HepG2 (cell line): ENCODE measurements around the gene GDAP1L1. TPM values are rescaled to one million over a fixed set of nuclear protein-coding genes. Genes with fewer than 3 reads are reported as not detected.

Source experiments
- BORCS8-MEF2B ChIP-seq: sonication (generic); formaldehyde crosslinking; IDR thresholded peaks from 2 replicates; pipeline ENCODE4 v1.8.0; 2022; ENCODE audit warnings: mild to moderate bottlenecking, missing genetic modification reagents
- DZIP1 ChIP-seq: sonication (generic); formaldehyde crosslinking; IDR thresholded peaks from 2 replicates; pipeline ENCODE4 v1.5.0; 2020; ENCODE audit warnings: mild to moderate bottlenecking, missing genetic modification reagents
- EP300 ChIP-seq, 3 experiments: sonication (generic) in 1 of 3; formaldehyde crosslinking in 1 of 3; IDR thresholded peaks; 2 replicates each; pipeline versions ENCODE4 v1.5.1 to v1.6.1; 2011 to 2020; ENCODE audit warnings: low read depth in 2 of 3, low read length in 2 of 3, borderline replicate concordance in 1 of 3, improper control_type of control experiment in 1 of 3, mild to moderate bottlenecking in 1 of 3, missing genetic modification reagents in 1 of 3, moderate library complexity in 1 of 3
- HINFP ChIP-seq: sonication (generic); formaldehyde crosslinking; IDR thresholded peaks from 2 replicates; pipeline ENCODE4 v1.4.0; 2020; ENCODE audit warnings: low read depth, mild to moderate bottlenecking, missing genetic modification reagents
- NFATC3 ChIP-seq: sonication (generic); formaldehyde crosslinking; IDR thresholded peaks from 2 replicates; pipeline ENCODE4 v1.5.1; 2020; ENCODE audit warnings: mild to moderate bottlenecking, missing genetic modification reagents
- PRDM4 ChIP-seq: sonication (generic); formaldehyde crosslinking; IDR thresholded peaks from 2 replicates; pipeline ENCODE4 v1.9.0; 2021; ENCODE audit warnings: missing genetic modification reagents, borderline replicate concordance
- RBFOX2 ChIP-seq: fragments of 200-400 bp; formaldehyde crosslinking; IDR thresholded peaks from 2 replicates; pipeline ENCODE4 v1.6.1; 2017; ENCODE audit warnings: low read depth, mild to moderate bottlenecking, low read length
- SNAPC2 ChIP-seq: sonication (generic); formaldehyde crosslinking; IDR thresholded peaks from 2 replicates; pipeline ENCODE4 v1.8.1; 2022; ENCODE audit warnings: mild to moderate bottlenecking, missing genetic modification reagents
- TBX3 ChIP-seq: fragments of 450-650 bp; IDR thresholded peaks from 2 replicates; pipeline ENCODE4 v1.6.1; 2017; ENCODE audit warnings: antibody characterized with exemption, mild to moderate bottlenecking, inconsistent platforms, borderline replicate concordance
- ZFP36L1 ChIP-seq: sonication (generic); formaldehyde crosslinking; IDR thresholded peaks from 2 replicates; pipeline ENCODE4 v1.8.0; 2022; ENCODE audit warnings: mild to moderate bottlenecking, missing genetic modification reagents, moderate library complexity
- ZNF383 ChIP-seq: sonication (generic); formaldehyde crosslinking; IDR thresholded peaks from 2 replicates; pipeline ENCODE4 v1.4.0; 2020; ENCODE audit warnings: missing genetic modification reagents, mild to moderate bottlenecking, borderline replicate concordance
- ZNF552 ChIP-seq: sonication (generic); formaldehyde crosslinking; IDR thresholded peaks from 2 replicates; pipeline ENCODE4 v1.9.0; 2022; ENCODE audit warnings: missing genetic modification reagents, mild to moderate bottlenecking, borderline replicate concordance
- ZNF713 ChIP-seq: sonication (generic); formaldehyde crosslinking; IDR thresholded peaks from 2 replicates; pipeline ENCODE4 v1.4.0; 2020; ENCODE audit warnings: mild to moderate bottlenecking, missing genetic modification reagents
- ZNF747 ChIP-seq: sonication (generic); formaldehyde crosslinking; IDR thresholded peaks from 2 replicates; pipeline ENCODE4 v1.8.1; 2023; ENCODE audit warnings: missing genetic modification reagents, mild to moderate bottlenecking, borderline replicate concordance
- ZSCAN25 ChIP-seq: sonication (generic); formaldehyde crosslinking; IDR thresholded peaks from 2 replicates; pipeline ENCODE4 v1.8.0; 2022; ENCODE audit warnings: mild to moderate bottlenecking, missing genetic modification reagents
- polyA plus RNA-seq, 8 experiments: library from polyadenylated mRNA; depleted of rRNA in 3 of 8; stranded (reverse) in 7 of 8; unstranded in 1 of 8; fragments of >200 nt; fragmentation: Illumina TruSeq in 4 of 8; extraction: Trizol in 4 of 8; gene quantifications; 2 replicates each; pipeline versions ENCODE4 v1.2.1 to v1.2.3, GENCODE V29; 2011 to 2016; ENCODE audit warnings: low read depth in 4 of 8, missing spikeins in 1 of 8, mixed read lengths in 1 of 8; ENCODE audit not compliant: insufficient read depth in 1 of 8
- total RNA-seq, 5 experiments: library from RNA; depleted of rRNA; stranded (reverse); fragments of >200 nt; fragmentation: Illumina TruSeq; extraction: Trizol; gene quantifications; 2 replicates each; pipeline ENCODE4 v1.2.3, GENCODE V29; 2016; ENCODE audit warnings: low read depth in 1 of 5
- TF ChIP-seq, protein P1 (sequence below): IDR thresholded peaks from 2 replicates; pipeline ENCODE4 v1.4.0; 2020; ENCODE audit warnings: mild to moderate bottlenecking, missing genetic modification reagents

GDAP1L1 gene
- total and polyA plus RNA-seq, 2 of the 13 experiments (the other 11 are each of a cell fraction or from before 2014, with no cell fraction given) = 0.04 TPM; not detected in 1

DNA sequence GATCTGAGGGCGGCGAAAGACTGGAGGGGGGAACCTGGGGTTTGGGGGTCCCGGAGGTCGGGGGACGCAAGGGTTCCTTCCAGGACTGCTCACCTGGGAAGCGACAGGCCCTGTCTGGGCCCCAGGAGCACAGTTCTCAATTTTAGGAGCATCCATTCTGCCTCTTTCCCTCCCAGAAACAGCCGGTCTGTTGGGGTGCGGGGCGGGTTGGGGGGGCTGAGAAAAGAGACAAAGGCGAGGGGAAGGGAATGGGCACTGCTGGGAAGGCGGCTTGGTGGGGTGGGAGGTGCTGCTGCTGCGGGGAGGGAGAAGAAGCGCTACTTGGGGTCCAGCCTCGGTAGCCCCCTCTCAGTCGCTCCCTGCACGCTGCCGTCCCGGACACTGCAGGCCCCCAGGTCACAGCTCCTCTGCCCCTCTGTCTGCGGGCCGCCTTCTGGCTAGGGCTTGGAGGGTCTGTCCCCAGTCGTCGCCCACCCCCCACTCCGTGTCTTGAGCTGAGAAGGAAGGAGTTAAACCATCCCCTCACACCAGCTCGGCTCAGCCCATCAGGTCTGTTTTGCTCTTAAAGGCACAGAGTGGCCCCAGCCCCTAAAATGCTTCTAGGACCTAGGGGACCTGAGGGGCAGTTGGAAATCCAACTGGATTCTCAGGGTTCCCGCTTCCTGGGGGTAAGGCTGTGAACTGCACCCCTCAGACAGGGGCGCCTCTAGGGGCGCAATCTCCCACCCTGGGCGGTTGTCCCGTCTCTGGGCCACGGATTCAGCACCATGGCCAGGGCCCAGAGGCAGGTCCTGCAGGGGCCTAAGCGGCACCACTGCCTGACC, 690 bp downstream of the GDAP1L1 start (continued):
- TF ChIP-seq, protein P1, sequence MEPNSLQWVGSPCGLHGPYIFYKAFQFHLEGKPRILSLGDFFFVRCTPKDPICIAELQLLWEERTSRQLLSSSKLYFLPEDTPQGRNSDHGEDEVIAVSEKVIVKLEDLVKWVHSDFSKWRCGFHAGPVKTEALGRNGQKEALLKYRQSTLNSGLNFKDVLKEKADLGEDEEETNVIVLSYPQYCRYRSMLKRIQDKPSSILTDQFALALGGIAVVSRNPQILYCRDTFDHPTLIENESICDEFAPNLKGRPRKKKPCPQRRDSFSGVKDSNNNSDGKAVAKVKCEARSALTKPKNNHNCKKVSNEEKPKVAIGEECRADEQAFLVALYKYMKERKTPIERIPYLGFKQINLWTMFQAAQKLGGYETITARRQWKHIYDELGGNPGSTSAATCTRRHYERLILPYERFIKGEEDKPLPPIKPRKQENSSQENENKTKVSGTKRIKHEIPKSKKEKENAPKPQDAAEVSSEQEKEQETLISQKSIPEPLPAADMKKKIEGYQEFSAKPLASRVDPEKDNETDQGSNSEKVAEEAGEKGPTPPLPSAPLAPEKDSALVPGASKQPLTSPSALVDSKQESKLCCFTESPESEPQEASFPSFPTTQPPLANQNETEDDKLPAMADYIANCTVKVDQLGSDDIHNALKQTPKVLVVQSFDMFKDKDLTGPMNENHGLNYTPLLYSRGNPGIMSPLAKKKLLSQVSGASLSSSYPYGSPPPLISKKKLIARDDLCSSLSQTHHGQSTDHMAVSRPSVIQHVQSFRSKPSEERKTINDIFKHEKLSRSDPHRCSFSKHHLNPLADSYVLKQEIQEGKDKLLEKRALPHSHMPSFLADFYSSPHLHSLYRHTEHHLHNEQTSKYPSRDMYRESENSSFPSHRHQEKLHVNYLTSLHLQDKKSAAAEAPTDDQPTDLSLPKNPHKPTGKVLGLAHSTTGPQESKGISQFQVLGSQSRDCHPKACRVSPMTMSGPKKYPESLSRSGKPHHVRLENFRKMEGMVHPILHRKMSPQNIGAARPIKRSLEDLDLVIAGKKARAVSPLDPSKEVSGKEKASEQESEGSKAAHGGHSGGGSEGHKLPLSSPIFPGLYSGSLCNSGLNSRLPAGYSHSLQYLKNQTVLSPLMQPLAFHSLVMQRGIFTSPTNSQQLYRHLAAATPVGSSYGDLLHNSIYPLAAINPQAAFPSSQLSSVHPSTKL (CRISPR knock-in tag) = peak; percentile 83
- TF ChIP-seq ZNF747 (no peak; the same call in 1 of the 2 replicates), RBFOX2 (no peak), ZNF383 (CRISPR knock-in tag) (peak; percentile 79; the same call in 1 of the 2 replicates), SNAPC2 (CRISPR knock-in tag) (0 out of 2 replicates have a peak, but pooled peaks have one; percentile 73), NFATC3 (CRISPR knock-in tag) (peak; percentile 76; the same call in 1 of the 2 replicates), BORCS8-MEF2B (CRISPR knock-in tag) (peak; percentile 100), PRDM4 (CRISPR knock-in tag) (peak; percentile 97), ZNF713 (CRISPR knock-in tag) (no peak), TBX3 (no peak), HINFP (CRISPR knock-in tag) (peak; percentile 93; the same call in 1 of the 2 replicates), EP300 (IDR thresholded peaks at IDR 0.05; ENCODE audit: low read depth in 2 of 2, low read length in 2 of 2) (peak in 1 of 2 experiments; percentile 64; a peak in 1 of 4 replicates), EP300 (CRISPR knock-in tag; IDR thresholded peaks at IDR 0.05; ENCODE audit: borderline replicate concordance) (peak; percentile 41; the same call in 1 of the 2 replicates), ZSCAN25 (CRISPR knock-in tag) (peak; percentile 87; the same call in 1 of the 2 replicates), ZNF552 (CRISPR knock-in tag) (peak; percentile 93), DZIP1 (CRISPR knock-in tag) (peak; percentile 95), ZFP36L1 (CRISPR knock-in tag) (no peak)
